Stimulated activated effector memory CD8-positive, alpha-beta T cell treated with anti-CD3 and anti-CD28 coated beads, Interleukin-12 subunit alpha, Interleukin-12 subunit beta, amount 100 ng/mL, for 72 hours (primary cell): ENCODE data around the gene TRABD.
A peak's percentile ranks its signal among the peaks of the same experiment; 100 is the strongest.

ENCODE experiments used
- ATAC-seq: fragments of 150-1000 bp; cut with Tn5 transposase; 2 replicates; pipeline ENCODE4 v1.10.0; 2021
- DNase-seq, 2 donors: peaks; one replicate each; pipeline ENCODE4 v3.0.0; 2021 to 2022; ENCODE audit warnings: low spot score in 2 of 2
- H3K27ac Mint-ChIP-seq: one replicate; pipeline ENCODE4 v1.8.0; 2022; ENCODE audit warnings: mild to moderate bottlenecking, mixed read lengths
- H3K36me3 Mint-ChIP-seq: one replicate; pipeline ENCODE4 v1.8.0; 2022; ENCODE audit warnings: mild to moderate bottlenecking, mixed read lengths
- H3K4me1 Mint-ChIP-seq: one replicate; pipeline ENCODE4 v1.8.0; 2022; ENCODE audit warnings: mixed read lengths
- H3K4me3 Mint-ChIP-seq: one replicate; pipeline ENCODE4 v1.8.0; 2022; ENCODE audit warnings: mild to moderate bottlenecking, mixed read lengths
- H3K9me3 Mint-ChIP-seq: one replicate; pipeline ENCODE4 v1.8.0; 2022; ENCODE audit warnings: mixed read lengths

Gene TRABD

GRCh38 chr22:50221410-50222300 is 35.9 kb downstream of the TRABD start:
- Mint-ChIP-seq H3K27ac (no peak overlapping the region), H3K4me1 (no peaks in the 10 kb centered on the region), H3K4me3 (no peak overlapping the region), H3K9me3 (no peaks in the 10 kb centered on the region), H3K36me3 (peaks cover 72% of the 10 kb centered on the region)
- ATAC-seq (no peak), DNase-seq (no peak)

GRCh38 chr22:50222508-50222907 is 36.8 kb downstream of the TRABD start:
- Mint-ChIP-seq H3K9me3 (no peaks in the 10 kb centered on the region), H3K27ac (no peak overlapping the region), H3K4me1 (no peaks in the 10 kb centered on the region), H3K4me3 (no peak overlapping the region), H3K36me3 (peaks cover 67% of the 10 kb centered on the region)
- DNase-seq (no peak), ATAC-seq (no peak)

GRCh38 chr22:50224071-50224470 is 38.4 kb downstream of the TRABD start:
- Mint-ChIP-seq H3K36me3 (peaks cover 61% of the 10 kb centered on the region), H3K4me3 (no peak overlapping the region), H3K27ac (peak overlapping the region; percentile 45)

GRCh38 chr22:50225200-50225969 is 39.7 kb downstream of the TRABD start:
- H3K4me1 Mint-ChIP-seq: peaks cover 16% of the 10 kb centered on the region

More at GRCh38 chr22:50224071-50224470, 38.4 kb downstream of the TRABD start:
- DNase-seq (no peak), ATAC-seq (no peak)
- H3K4me1 Mint-ChIP-seq: peaks cover 7% of the 10 kb centered on the region
- no peaks in the 10 kb centered on the region for H3K9me3 Mint-ChIP-seq

GRCh38 chr22:50226063-50226874 is 40.6 kb downstream of the TRABD start:
- Mint-ChIP-seq H3K4me1 (peaks cover 16% of the 10 kb centered on the region), H3K9me3 (no peaks in the 10 kb centered on the region), H3K4me3 (no peak overlapping the region), H3K27ac (no peak overlapping the region), H3K36me3 (peaks cover 66% of the 10 kb centered on the region)
- ATAC-seq: no peak
- DNase-seq: no peak

More at GRCh38 chr22:50225200-50225969, 39.7 kb downstream of the TRABD start:
- no peak for ATAC-seq
- Mint-ChIP-seq H3K9me3 (no peaks in the 10 kb centered on the region), H3K36me3 (peaks cover 64% of the 10 kb centered on the region), H3K27ac (no peak overlapping the region), H3K4me3 (no peak overlapping the region)
- no peak for DNase-seq

GRCh38 chr22:50226875-50227165 is 41.1 kb downstream of the TRABD start:
- Mint-ChIP-seq H3K4me3 (no peak overlapping the region), H3K9me3 (no peaks in the 10 kb centered on the region), H3K36me3 (peaks cover 69% of the 10 kb centered on the region), H3K4me1 (peaks cover 16% of the 10 kb centered on the region), H3K27ac (no peak overlapping the region)
- DNase-seq: no peak
- ATAC-seq: no peak

- H3K4me3 Mint-ChIP-seq: no peak overlapping the region
- H3K27ac Mint-ChIP-seq: no peak overlapping the region
- ATAC-seq: no peak
- no peaks in the 10 kb centered on the region for H3K9me3 Mint-ChIP-seq
- peaks cover 69% of the 10 kb centered on the region for H3K36me3 Mint-ChIP-seq
- DNase-seq: no peak
- peaks cover 16% of the 10 kb centered on the region for H3K4me1 Mint-ChIP-seq
These were observed 42.0 kb downstream of the TRABD start for GRCh38 chr22:50227579-50228215.

- H3K4me3 Mint-ChIP-seq: no peak overlapping the region
- H3K4me1 Mint-ChIP-seq: peaks cover 17% of the 10 kb centered on the region
- H3K9me3 Mint-ChIP-seq: no peaks in the 10 kb centered on the region
- peak overlapping the region; percentile 85 for H3K27ac Mint-ChIP-seq
- peak; percentile 8 for ATAC-seq
- DNase-seq: no peak
- H3K36me3 Mint-ChIP-seq: peaks cover 69% of the 10 kb centered on the region
These were observed 42.7 kb downstream of the TRABD start for GRCh38 chr22:50228366-50228765.

- Mint-ChIP-seq H3K36me3 (peaks cover 68% of the 10 kb centered on the region), H3K4me1 (peaks cover 27% of the 10 kb centered on the region), H3K4me3 (no peak overlapping the region), H3K9me3 (no peaks in the 10 kb centered on the region), H3K27ac (peak overlapping the region; percentile 85)
- no peak for ATAC-seq
- DNase-seq: no peak
These were observed 43.7 kb downstream of the TRABD start for GRCh38 chr22:50229370-50229769.

- Mint-ChIP-seq H3K4me3 (no peak overlapping the region), H3K36me3 (peaks cover 80% of the 10 kb centered on the region), H3K27ac (peak overlapping the region; percentile 33), H3K4me1 (peaks cover 45% of the 10 kb centered on the region), H3K9me3 (no peaks in the 10 kb centered on the region)
- DNase-seq: no peak
- ATAC-seq: no peak
These were observed 46.9 kb downstream of the TRABD start for GRCh38 chr22:50232481-50233151.

GRCh38 chr22:50233223-50233622 is 47.5 kb downstream of the TRABD start:
- Mint-ChIP-seq H3K27ac (no peak overlapping the region), H3K4me1 (peaks cover 51% of the 10 kb centered on the region), H3K4me3 (no peak overlapping the region), H3K9me3 (no peaks in the 10 kb centered on the region), H3K36me3 (peaks cover 85% of the 10 kb centered on the region)
- DNase-seq (no peak), ATAC-seq (no peak)

- Mint-ChIP-seq H3K4me1 (peaks cover 44% of the 10 kb centered on the region), H3K36me3 (peaks cover 79% of the 10 kb centered on the region), H3K27ac (peak overlapping the region; percentile 58), H3K4me3 (no peak overlapping the region), H3K9me3 (no peaks in the 10 kb centered on the region)
- ATAC-seq (no peak), DNase-seq (no peak)
These were observed 51.2 kb downstream of the TRABD start for GRCh38 chr22:50236731-50237409.

GRCh38 chr22:50238755-50239154 is 53.0 kb downstream of the TRABD start:
- Mint-ChIP-seq H3K4me1 (peaks cover 40% of the 10 kb centered on the region), H3K4me3 (no peak overlapping the region)
- no peak for ATAC-seq

GRCh38 chr22:50242406-50242949 is 56.8 kb downstream of the TRABD start:
- H3K4me3 Mint-ChIP-seq: peak overlapping the region; percentile 96
- ATAC-seq (no peak), DNase-seq (no peak)
- peak overlapping the region; percentile 99 for H3K27ac Mint-ChIP-seq
- H3K4me1 Mint-ChIP-seq: peaks cover 34% of the 10 kb centered on the region
- H3K9me3 Mint-ChIP-seq: no peaks in the 10 kb centered on the region
- H3K36me3 Mint-ChIP-seq: peaks cover 70% of the 10 kb centered on the region

More at GRCh38 chr22:50238755-50239154, 53.0 kb downstream of the TRABD start:
- DNase-seq: no peak
- Mint-ChIP-seq H3K27ac (no peak overlapping the region), H3K36me3 (peaks cover 71% of the 10 kb centered on the region), H3K9me3 (no peaks in the 10 kb centered on the region)
